ENCODE results near the gene PREP.

The PREP gene

GRCh38 chr6:105280033-105280432 is 122.8 kb downstream of the PREP start:
- no peak overlapping the region for H4K8ac ChIP-seq (ENCODE audit: low read depth, low read length)
- no peak overlapping the region for H3K27ac ChIP-seq (replicated peaks; ENCODE audit: low read length)
- DNase-seq (ENCODE audit: low spot score): no peak
- no CpG with 5 or more reads among the region's 7 CpGs for WGBS, 2 donors (ENCODE audit: extremely low coverage in 2 of 2, insufficient read length in 2 of 2, insufficient replicate concordance in 1 of 2)
- H3K9me3 ChIP-seq (replicated peaks in 1 of 2; ENCODE audit: control insufficient read depth in 2 of 2, insufficient read depth in 1 of 2, low read depth in 1 of 2, low read length in 2 of 2): peaks cover 0 to 2% of the 10 kb centered on the region in 2 donors
- no peak overlapping the region for H3K4ac ChIP-seq (ENCODE audit: low read length)
- H2BK12ac ChIP-seq (ENCODE audit: low read length): no peak overlapping the region
- H3K23ac ChIP-seq (ENCODE audit: low read depth, low read length, poor library complexity): no peak overlapping the region
- H2BK15ac ChIP-seq (ENCODE audit: low read length): no peak overlapping the region
- H3K18ac ChIP-seq (ENCODE audit: low read length): no peak overlapping the region
- H3K4me3 ChIP-seq (ENCODE audit: low read length in 2 of 2): no peak overlapping the region
- H3K14ac ChIP-seq (ENCODE audit: low read length): no peak overlapping the region
- H3K36me3 ChIP-seq (replicated peaks in 1 of 2; ENCODE audit: control insufficient read depth in 2 of 2, insufficient read depth in 2 of 2, low read length in 2 of 2): peaks cover 0 to 78% of the 10 kb centered on the region in 2 donors
- no peak overlapping the region for H2BK5ac ChIP-seq (ENCODE audit: low read length)
- no peak overlapping the region for H3K4me2 ChIP-seq (ENCODE audit: insufficient read depth, low read length, poor library complexity, severe bottlenecking)
- H3K27me3 ChIP-seq (ENCODE audit: control insufficient read depth in 3 of 3, insufficient read depth in 3 of 3, low read depth in 1 of 3, low read length in 3 of 3): no peaks in the 10 kb centered on the region
- no peak overlapping the region for H2AFZ ChIP-seq (ENCODE audit: low read length)
- H2BK120ac ChIP-seq (ENCODE audit: low read depth, low read length): no peak overlapping the region
- no peak overlapping the region for H4K91ac ChIP-seq (ENCODE audit: low read depth, low read length, poor library complexity)
- no peak overlapping the region for H3K9ac ChIP-seq (ENCODE audit: low read depth, low read length, poor library complexity)
- no peak overlapping the region for H2AK5ac ChIP-seq (ENCODE audit: low read depth, low read length)
- no peaks in the 10 kb centered on the region for H3K79me1 ChIP-seq (ENCODE audit: low read depth, low read length)
- H3K4me1 ChIP-seq (ENCODE audit: control insufficient read depth in 2 of 2, insufficient read depth in 1 of 2, low read depth in 1 of 2, low read length in 2 of 2): no peaks in the 10 kb centered on the region

- no peak overlapping the region for H3K4me3 ChIP-seq (ENCODE audit: low read length in 2 of 2)
- no peak overlapping the region for H3K18ac ChIP-seq (ENCODE audit: low read length)
- H2AFZ ChIP-seq (ENCODE audit: low read length): no peak overlapping the region
- H3K9me3 ChIP-seq (replicated peaks in 1 of 2; ENCODE audit: control insufficient read depth in 2 of 2, insufficient read depth in 1 of 2, low read depth in 1 of 2, low read length in 2 of 2): peaks cover 0 to 5% of the 10 kb centered on the region in 2 donors
- no peaks in the 10 kb centered on the region for H3K4me1 ChIP-seq (ENCODE audit: control insufficient read depth in 2 of 2, insufficient read depth in 1 of 2, low read depth in 1 of 2, low read length in 2 of 2)
- H4K8ac ChIP-seq (ENCODE audit: low read depth, low read length): no peak overlapping the region
- H3K36me3 ChIP-seq (replicated peaks in 1 of 2; ENCODE audit: control insufficient read depth in 2 of 2, insufficient read depth in 2 of 2, low read length in 2 of 2): peaks cover 0 to 77% of the 10 kb centered on the region in 2 donors
- H4K91ac ChIP-seq (ENCODE audit: low read depth, low read length, poor library complexity): no peak overlapping the region
- H3K4ac ChIP-seq (ENCODE audit: low read length): no peak overlapping the region
- no peak overlapping the region for H3K4me2 ChIP-seq (ENCODE audit: insufficient read depth, low read length, poor library complexity, severe bottlenecking)
- H3K14ac ChIP-seq (ENCODE audit: low read length): no peak overlapping the region
- H2AK5ac ChIP-seq (ENCODE audit: low read depth, low read length): no peak overlapping the region
- no peak overlapping the region for H2BK120ac ChIP-seq (ENCODE audit: low read depth, low read length)
- H3K9ac ChIP-seq (ENCODE audit: low read depth, low read length, poor library complexity): no peak overlapping the region
- no peak overlapping the region for H2BK5ac ChIP-seq (ENCODE audit: low read length)
- H3K79me1 ChIP-seq (ENCODE audit: low read depth, low read length): no peaks in the 10 kb centered on the region
- H3K23ac ChIP-seq (ENCODE audit: low read depth, low read length, poor library complexity): no peak overlapping the region
- DNase-seq (ENCODE audit: low spot score): no peak
- WGBS, 2 donors (ENCODE audit: extremely low coverage in 2 of 2, insufficient read length in 2 of 2, insufficient replicate concordance in 1 of 2): no CpG with 5 or more reads among the region's 3 CpGs
- H2BK15ac ChIP-seq (ENCODE audit: low read length): no peak overlapping the region
- H2BK12ac ChIP-seq (ENCODE audit: low read length): no peak overlapping the region
- H3K27ac ChIP-seq (replicated peaks; ENCODE audit: low read length): no peak overlapping the region
- no peaks in the 10 kb centered on the region for H3K27me3 ChIP-seq (ENCODE audit: control insufficient read depth in 3 of 3, insufficient read depth in 3 of 3, low read depth in 1 of 3, low read length in 3 of 3)
These were observed 123.4 kb downstream of the PREP start for GRCh38 chr6:105279463-105279862.

DNA sequence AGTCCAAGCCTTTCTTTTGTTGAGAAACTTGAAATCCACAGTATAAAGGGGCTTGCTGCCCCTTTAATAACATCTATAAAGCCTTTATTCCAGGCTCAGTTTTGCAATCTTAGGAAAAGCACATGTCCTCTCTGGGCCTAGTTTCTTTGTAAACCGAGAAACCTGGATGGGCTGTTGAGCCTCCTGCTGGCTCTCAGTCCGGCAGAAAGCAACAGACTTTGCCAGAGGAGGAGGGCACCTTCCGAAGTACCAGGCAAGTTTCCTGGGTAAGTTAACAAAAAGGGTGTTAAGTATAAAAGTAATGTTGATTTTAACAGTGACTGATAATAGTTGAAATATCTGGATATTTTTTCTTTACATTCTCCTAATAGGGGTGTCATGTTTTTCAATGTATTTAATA is 124.1 kb downstream of the PREP start:
- Histone ChIP-seq H3K79me1 (ENCODE audit: low read depth, low read length) (no peaks in the 10 kb centered on the region), H3K14ac (ENCODE audit: low read length) (no peak overlapping the region), H3K23ac (ENCODE audit: low read depth, low read length, poor library complexity) (no peak overlapping the region), H3K27me3 (ENCODE audit: control insufficient read depth in 3 of 3, insufficient read depth in 3 of 3, low read depth in 1 of 3, low read length in 3 of 3) (no peaks in the 10 kb centered on the region), H3K4me3 (ENCODE audit: low read length in 2 of 2) (no peak overlapping the region), H3K4ac (ENCODE audit: low read length) (no peak overlapping the region), H2BK15ac (ENCODE audit: low read length) (no peak overlapping the region), H2BK120ac (ENCODE audit: low read depth, low read length) (no peak overlapping the region), H3K4me1 (ENCODE audit: control insufficient read depth in 2 of 2, insufficient read depth in 1 of 2, low read depth in 1 of 2, low read length in 2 of 2) (peaks cover 0 to 3% of the 10 kb centered on the region in 2 donors), H4K8ac (ENCODE audit: low read depth, low read length) (no peak overlapping the region), H3K36me3 (replicated peaks in 1 of 2; ENCODE audit: control insufficient read depth in 2 of 2, insufficient read depth in 2 of 2, low read length in 2 of 2) (peaks cover 0 to 77% of the 10 kb centered on the region in 2 donors), H2BK5ac (ENCODE audit: low read length) (no peak overlapping the region), H3K9me3 (replicated peaks in 1 of 2; ENCODE audit: control insufficient read depth in 2 of 2, insufficient read depth in 1 of 2, low read depth in 1 of 2, low read length in 2 of 2) (peaks cover 0 to 5% of the 10 kb centered on the region in 2 donors), H4K91ac (ENCODE audit: low read depth, low read length, poor library complexity) (no peak overlapping the region), H3K18ac (ENCODE audit: low read length) (no peak overlapping the region), H2AK5ac (ENCODE audit: low read depth, low read length) (no peak overlapping the region), H3K9ac (ENCODE audit: low read depth, low read length, poor library complexity) (no peak overlapping the region), H2BK12ac (ENCODE audit: low read length) (no peak overlapping the region), H3K4me2 (ENCODE audit: insufficient read depth, low read length, poor library complexity, severe bottlenecking) (no peak overlapping the region), H2AFZ (ENCODE audit: low read length) (no peak overlapping the region), H3K27ac (replicated peaks; ENCODE audit: low read length) (no peak overlapping the region)
- no peak for DNase-seq (ENCODE audit: low spot score)
- no CpG with 5 or more reads among the region's 3 CpGs for WGBS, 2 donors (ENCODE audit: extremely low coverage in 2 of 2, insufficient read length in 2 of 2, insufficient replicate concordance in 1 of 2)

DNA sequence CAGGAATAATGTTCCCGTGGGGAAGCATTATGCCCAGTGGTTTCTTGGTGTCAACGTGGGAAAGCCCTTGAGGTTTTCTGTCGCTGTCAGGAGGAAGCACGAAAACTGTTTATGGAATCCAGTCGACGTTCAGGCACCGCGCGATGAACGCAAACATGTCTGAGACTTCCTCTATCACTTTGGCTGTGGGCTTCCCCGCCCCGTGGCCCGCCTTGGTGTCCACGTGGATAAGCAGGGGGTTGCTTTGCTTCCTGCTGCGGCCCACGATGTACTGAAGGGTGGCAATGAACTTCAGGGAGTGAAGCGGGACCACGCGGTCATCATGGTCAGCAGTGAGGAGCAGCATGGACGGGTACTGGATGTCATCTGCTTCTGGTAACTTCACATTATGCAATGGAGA is 124.8 kb downstream of the PREP start:
- no peak overlapping the region for H3K14ac ChIP-seq (ENCODE audit: low read length)
- H3K9ac ChIP-seq (ENCODE audit: low read depth, low read length, poor library complexity): no peak overlapping the region
- H3K4ac ChIP-seq (ENCODE audit: low read length): no peak overlapping the region
- H3K79me1 ChIP-seq (ENCODE audit: low read depth, low read length): no peaks in the 10 kb centered on the region
- H4K8ac ChIP-seq (ENCODE audit: low read depth, low read length): no peak overlapping the region
- H2BK120ac ChIP-seq (ENCODE audit: low read depth, low read length): no peak overlapping the region
- H3K18ac ChIP-seq (ENCODE audit: low read length): peak overlapping the region; percentile 42
- peak overlapping the region; percentile 30 for H3K23ac ChIP-seq (ENCODE audit: low read depth, low read length, poor library complexity)
- no peak overlapping the region for H2AFZ ChIP-seq (ENCODE audit: low read length)
- DNase-seq (ENCODE audit: low spot score): no peak
- peaks cover 0 to 74% of the 10 kb centered on the region in 2 donors for H3K36me3 ChIP-seq (replicated peaks in 1 of 2; ENCODE audit: control insufficient read depth in 2 of 2, insufficient read depth in 2 of 2, low read length in 2 of 2)
- H3K4me3 ChIP-seq (ENCODE audit: low read length in 2 of 2): no peak overlapping the region
- no peak overlapping the region for H3K27ac ChIP-seq (replicated peaks; ENCODE audit: low read length)
- H3K9me3 ChIP-seq (replicated peaks in 1 of 2; ENCODE audit: control insufficient read depth in 2 of 2, insufficient read depth in 1 of 2, low read depth in 1 of 2, low read length in 2 of 2): peaks cover 0 to 5% of the 10 kb centered on the region in 2 donors
- no peak overlapping the region for H2BK15ac ChIP-seq (ENCODE audit: low read length)
- no peak overlapping the region for H4K91ac ChIP-seq (ENCODE audit: low read depth, low read length, poor library complexity)
- no peak overlapping the region for H2AK5ac ChIP-seq (ENCODE audit: low read depth, low read length)
- H3K4me2 ChIP-seq (ENCODE audit: insufficient read depth, low read length, poor library complexity, severe bottlenecking): no peak overlapping the region
- no peak overlapping the region for H2BK5ac ChIP-seq (ENCODE audit: low read length)
- peaks cover 5 to 7% of the 10 kb centered on the region in 2 donors for H3K4me1 ChIP-seq (ENCODE audit: control insufficient read depth in 2 of 2, insufficient read depth in 1 of 2, low read depth in 1 of 2, low read length in 2 of 2)
- no peak overlapping the region for H2BK12ac ChIP-seq (ENCODE audit: low read length)
- no peaks in the 10 kb centered on the region for H3K27me3 ChIP-seq (ENCODE audit: control insufficient read depth in 3 of 3, insufficient read depth in 3 of 3, low read depth in 1 of 3, low read length in 3 of 3)
- no CpG with 5 or more reads among the region's 20 CpGs for WGBS, 2 donors (ENCODE audit: extremely low coverage in 2 of 2, insufficient read length in 2 of 2, insufficient replicate concordance in 1 of 2)
